HepG2 (cell line): ENCODE data around the gene GGNBP2. TPM values are rescaled to one million over a fixed set of nuclear protein-coding genes. Genes with fewer than 3 reads are reported as not detected.

Experiments
- AKAP8 ChIP-seq: sonication (generic); formaldehyde crosslinking; IDR thresholded peaks from 2 replicates; pipeline ENCODE4 v1.5.1; 2020; ENCODE audit warnings: mild to moderate bottlenecking, missing genetic modification reagents
- ATAD3A ChIP-seq: sonication (generic); formaldehyde crosslinking; IDR thresholded peaks from 2 replicates; pipeline ENCODE4 v1.4.0; 2020; ENCODE audit warnings: missing genetic modification reagents
- FOSL1 ChIP-seq: sonication (generic); formaldehyde crosslinking; IDR thresholded peaks from 2 replicates; pipeline ENCODE4 v1.9.0; 2021; ENCODE audit warnings: missing genetic modification reagents, borderline replicate concordance
- HNRNPLL ChIP-seq: fragments of 200-400 bp; formaldehyde crosslinking; IDR thresholded peaks from 2 replicates; pipeline ENCODE4 v1.6.1; 2017; ENCODE audit warnings: mild to moderate bottlenecking, low read depth, low read length; ENCODE audit not compliant: poor library complexity, severe bottlenecking
- MAF1 ChIP-seq: sonication (generic); formaldehyde crosslinking; IDR thresholded peaks from 2 replicates; pipeline ENCODE4 v1.5.0; 2020; ENCODE audit warnings: missing genetic modification reagents, borderline replicate concordance
- NCOA2 ChIP-seq: sonication (generic); formaldehyde crosslinking; IDR thresholded peaks from 2 replicates; pipeline ENCODE4 v1.8.0; 2022; ENCODE audit warnings: inconsistent platforms
- NCOR1 ChIP-seq: fragments of 200-600 bp; sonication (generic); IDR thresholded peaks from 2 replicates; pipeline ENCODE4 v1.7.0; 2017; ENCODE audit warnings: antibody characterized with exemption, low read length, borderline replicate concordance
- NR2C2 ChIP-seq: sonication (generic); formaldehyde crosslinking; IDR thresholded peaks from 2 replicates; pipeline ENCODE4 v1.4.0; 2020; ENCODE audit warnings: missing genetic modification reagents, mild to moderate bottlenecking, moderate library complexity, borderline replicate concordance
- PAF1 ChIP-seq: IDR thresholded peaks from 2 replicates; pipeline ENCODE4 v1.6.1; 2016; ENCODE audit warnings: missing genetic modification reagents, missing compliant biosample characterization
- SMC3 ChIP-seq: IDR thresholded peaks from 2 replicates; pipeline ENCODE4 v1.6.1; 2011; ENCODE audit warnings: low read length, improper control_type of control experiment
- TARDBP ChIP-seq: sonication (generic); formaldehyde crosslinking; IDR thresholded peaks from 2 replicates; pipeline ENCODE4 v1.8.0; 2022; ENCODE audit warnings: mild to moderate bottlenecking, missing genetic modification reagents
- TBX2 ChIP-seq: sonication (generic); formaldehyde crosslinking; IDR thresholded peaks from 2 replicates; pipeline ENCODE4 v1.5.0; 2020; ENCODE audit warnings: missing genetic modification reagents, mild to moderate bottlenecking, borderline replicate concordance
- TMF1 ChIP-seq: sonication (generic); formaldehyde crosslinking; IDR thresholded peaks from 2 replicates; pipeline ENCODE4 v1.8.1; 2022; ENCODE audit warnings: low read depth, missing genetic modification reagents
- TP53 ChIP-seq: sonication (generic); formaldehyde crosslinking; conservative IDR thresholded peaks from 2 replicates; pipeline ENCODE4 v1.4.0; 2020; ENCODE audit warnings: missing genetic modification reagents
- ZEB1 ChIP-seq: IDR thresholded peaks from 2 replicates; pipeline ENCODE4 v1.6.1; 2012; ENCODE audit warnings: mild to moderate bottlenecking, low read depth, inconsistent platforms; ENCODE audit not compliant: insufficient replicate concordance
- ZFP82 ChIP-seq: sonication (generic); formaldehyde crosslinking; IDR thresholded peaks from 2 replicates; pipeline ENCODE4 v1.5.1; 2020; ENCODE audit warnings: mild to moderate bottlenecking, missing genetic modification reagents, borderline replicate concordance
- ZNF75D ChIP-seq: sonication (generic); formaldehyde crosslinking; IDR thresholded peaks from 2 replicates; pipeline ENCODE4 v1.8.1; 2023; ENCODE audit warnings: missing genetic modification reagents, mild to moderate bottlenecking, borderline replicate concordance
- ZNF761 ChIP-seq: sonication (generic); formaldehyde crosslinking; conservative IDR thresholded peaks from 2 replicates; pipeline ENCODE4 v1.4.0; 2020; ENCODE audit warnings: mild to moderate bottlenecking, missing genetic modification reagents
- ZNF816 ChIP-seq: sonication (generic); formaldehyde crosslinking; IDR thresholded peaks from 2 replicates; pipeline ENCODE4 v1.8.0; 2022; ENCODE audit warnings: missing genetic modification reagents, mild to moderate bottlenecking, borderline replicate concordance
- polyA plus RNA-seq, 8 experiments: library from polyadenylated mRNA; depleted of rRNA in 3 of 8; stranded (reverse) in 7 of 8; unstranded in 1 of 8; fragments of >200 nt; fragmentation: Illumina TruSeq in 4 of 8; extraction: Trizol in 4 of 8; gene quantifications; 2 replicates each; pipeline versions ENCODE4 v1.2.1 to v1.2.3, GENCODE V29; 2011 to 2016; ENCODE audit warnings: low read depth in 4 of 8, missing spikeins in 1 of 8, mixed read lengths in 1 of 8; ENCODE audit not compliant: insufficient read depth in 1 of 8
- total RNA-seq, 5 experiments: library from RNA; depleted of rRNA; stranded (reverse); fragments of >200 nt; fragmentation: Illumina TruSeq; extraction: Trizol; gene quantifications; 2 replicates each; pipeline ENCODE4 v1.2.3, GENCODE V29; 2016; ENCODE audit warnings: low read depth in 1 of 5
- TF ChIP-seq, protein P1 (sequence below): sonication (generic); formaldehyde crosslinking; IDR thresholded peaks from 2 replicates; pipeline ENCODE4 v1.9.0; 2021; ENCODE audit warnings: missing genetic modification reagents, mild to moderate bottlenecking, borderline replicate concordance
- TF ChIP-seq, protein P2 (sequence below): sonication (generic); formaldehyde crosslinking; IDR thresholded peaks from 2 replicates; pipeline ENCODE4 v1.8.1; 2023; ENCODE audit warnings: missing genetic modification reagents, mild to moderate bottlenecking, borderline replicate concordance
- TF ChIP-seq, protein P3 (sequence below): sonication (generic); formaldehyde crosslinking; IDR thresholded peaks from 2 replicates; pipeline ENCODE4 v1.4.0; 2020; ENCODE audit warnings: mild to moderate bottlenecking, low read depth, missing genetic modification reagents
- TF ChIP-seq, protein P4 (sequence below): sonication (generic); formaldehyde crosslinking; IDR thresholded peaks from 2 replicates; pipeline ENCODE4 v1.4.0; 2020; ENCODE audit warnings: missing genetic modification reagents, low read depth, mild to moderate bottlenecking, borderline replicate concordance

Gene GGNBP2
- total and polyA plus RNA-seq, 2 of the 13 experiments (the other 11 are each of a cell fraction or from before 2014, with no cell fraction given), result 53.3 to 84.2 TPM

DNA sequence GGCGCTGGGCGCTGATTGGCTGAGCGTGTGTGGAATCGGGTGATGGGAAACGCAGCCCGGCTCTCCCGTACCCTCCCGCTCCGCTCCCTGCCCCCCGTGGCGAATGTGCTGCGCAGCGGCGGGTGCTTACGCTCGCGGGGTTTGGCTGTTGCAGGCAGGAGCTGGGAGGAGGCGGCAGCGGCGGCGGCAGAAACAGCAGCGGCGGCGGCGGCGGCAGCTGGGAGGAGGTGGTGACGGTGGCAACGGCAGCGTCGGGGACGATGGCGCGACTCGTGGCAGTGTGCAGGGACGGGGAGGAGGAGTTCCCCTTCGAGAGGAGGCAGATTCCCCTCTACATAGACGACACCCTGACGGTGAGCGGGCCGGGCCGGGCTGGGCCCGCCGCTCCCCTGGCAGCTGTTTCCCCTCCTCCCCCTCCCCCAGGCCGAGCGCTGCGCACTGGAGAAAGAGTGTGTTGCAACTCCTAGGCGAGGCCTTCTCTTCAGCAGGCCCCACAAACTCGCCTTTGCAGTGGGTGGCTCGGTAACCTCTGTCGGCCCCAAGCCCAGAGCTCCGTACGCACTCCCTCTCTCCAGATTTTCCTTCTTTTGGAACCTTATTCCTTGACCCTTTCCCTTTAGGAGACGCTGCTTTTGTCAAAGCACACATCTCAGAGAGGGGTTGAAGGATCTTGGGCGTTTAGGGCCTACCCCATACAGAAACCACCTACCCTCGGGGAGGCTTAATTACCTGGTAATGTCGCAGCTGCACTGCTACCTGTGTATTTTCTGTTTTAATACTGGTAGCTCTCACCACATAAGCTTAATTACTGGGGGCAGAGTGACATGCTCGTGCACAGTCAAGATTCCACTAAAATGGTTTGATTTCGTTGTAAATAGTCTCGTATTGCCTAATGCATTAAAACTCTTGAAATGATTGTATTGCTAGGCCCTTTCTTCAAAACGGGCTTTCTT, 1.0 kb downstream of the GGNBP2 start (continued):
- no peak for TF ChIP-seq AKAP8 (CRISPR knock-in tag)
- no peak for TF ChIP-seq ZEB1
- peak; percentile 56; the same call in 1 of the 2 replicates for TF ChIP-seq ZNF761 (CRISPR knock-in tag)
- no peak; the same call in 1 of the 2 replicates for TF ChIP-seq ATAD3A (CRISPR knock-in tag)
- TF ChIP-seq, protein P1, sequence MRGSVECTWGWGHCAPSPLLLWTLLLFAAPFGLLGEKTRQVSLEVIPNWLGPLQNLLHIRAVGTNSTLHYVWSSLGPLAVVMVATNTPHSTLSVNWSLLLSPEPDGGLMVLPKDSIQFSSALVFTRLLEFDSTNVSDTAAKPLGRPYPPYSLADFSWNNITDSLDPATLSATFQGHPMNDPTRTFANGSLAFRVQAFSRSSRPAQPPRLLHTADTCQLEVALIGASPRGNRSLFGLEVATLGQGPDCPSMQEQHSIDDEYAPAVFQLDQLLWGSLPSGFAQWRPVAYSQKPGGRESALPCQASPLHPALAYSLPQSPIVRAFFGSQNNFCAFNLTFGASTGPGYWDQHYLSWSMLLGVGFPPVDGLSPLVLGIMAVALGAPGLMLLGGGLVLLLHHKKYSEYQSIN (CRISPR knock-in tag), result no peak
- TF ChIP-seq NCOA2 (CRISPR knock-in tag), result peak; percentile 41; the same call in 1 of the 2 replicates
- TF ChIP-seq ZNF816 (CRISPR knock-in tag), result 0 out of 2 replicates have a peak, but pooled peaks have one; percentile 60
- no peak for TF ChIP-seq MAF1
- no peak for TF ChIP-seq TMF1 (CRISPR knock-in tag)
- peak; percentile 72; the same call in 1 of the 2 replicates for TF ChIP-seq TARDBP (CRISPR knock-in tag)
- peak; percentile 42 for TF ChIP-seq NR2C2 (CRISPR knock-in tag)
- TF ChIP-seq HNRNPLL, result peak; percentile 82
- TF ChIP-seq, protein P2, sequence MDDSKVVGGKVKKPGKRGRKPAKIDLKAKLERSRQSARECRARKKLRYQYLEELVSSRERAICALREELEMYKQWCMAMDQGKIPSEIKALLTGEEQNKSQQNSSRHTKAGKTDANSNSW, result no peak
- no peak for TF ChIP-seq ZNF75D (CRISPR knock-in tag)
- TF ChIP-seq, protein P3, sequence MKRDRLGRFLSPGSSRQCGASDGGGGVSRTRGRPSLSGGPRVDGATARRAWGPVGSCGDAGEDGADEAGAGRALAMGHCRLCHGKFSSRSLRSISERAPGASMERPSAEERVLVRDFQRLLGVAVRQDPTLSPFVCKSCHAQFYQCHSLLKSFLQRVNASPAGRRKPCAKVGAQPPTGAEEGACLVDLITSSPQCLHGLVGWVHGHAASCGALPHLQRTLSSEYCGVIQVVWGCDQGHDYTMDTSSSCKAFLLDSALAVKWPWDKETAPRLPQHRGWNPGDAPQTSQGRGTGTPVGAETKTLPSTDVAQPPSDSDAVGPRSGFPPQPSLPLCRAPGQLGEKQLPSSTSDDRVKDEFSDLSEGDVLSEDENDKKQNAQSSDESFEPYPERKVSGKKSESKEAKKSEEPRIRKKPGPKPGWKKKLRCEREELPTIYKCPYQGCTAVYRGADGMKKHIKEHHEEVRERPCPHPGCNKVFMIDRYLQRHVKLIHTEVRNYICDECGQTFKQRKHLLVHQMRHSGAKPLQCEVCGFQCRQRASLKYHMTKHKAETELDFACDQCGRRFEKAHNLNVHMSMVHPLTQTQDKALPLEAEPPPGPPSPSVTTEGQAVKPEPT (CRISPR knock-in tag), result no peak
- TF ChIP-seq FOSL1, result no peak
- TF ChIP-seq, protein P4, sequence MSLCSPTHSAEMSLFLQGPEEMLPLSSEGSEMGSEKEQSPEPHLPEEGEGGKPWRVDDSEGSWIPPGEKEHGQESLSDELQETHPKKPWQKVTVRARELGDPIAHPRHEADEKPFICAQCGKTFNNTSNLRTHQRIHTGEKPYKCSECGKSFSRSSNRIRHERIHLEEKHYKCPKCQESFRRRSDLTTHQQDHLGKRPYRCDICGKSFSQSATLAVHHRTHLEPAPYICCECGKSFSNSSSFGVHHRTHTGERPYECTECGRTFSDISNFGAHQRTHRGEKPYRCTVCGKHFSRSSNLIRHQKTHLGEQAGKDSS (CRISPR knock-in tag), result no peak
- TF ChIP-seq NCOR1, result no peak; the same call in 1 of the 2 replicates
- 0 out of 2 replicates have a peak, but pooled peaks have one; percentile 52 for TF ChIP-seq ZFP82 (CRISPR knock-in tag)
- no peak for TF ChIP-seq PAF1 (CRISPR knock-in tag)
- no peak for TF ChIP-seq TP53
- no peak for TF ChIP-seq SMC3
- TF ChIP-seq TBX2 (CRISPR knock-in tag), result peak; percentile 61
